Brain microvascular endothelial cell (primary cell): ENCODE results near the gene CES3.

Source experiments
- DNase-seq: peaks from one replicate; pipeline ENCODE4 v3.0.0-alpha.2; 2020
- H3K27ac ChIP-seq: fragments of 250-450 bp; sonication (Bioruptor Pico); 2 replicates; pipeline ENCODE4 v1.5.1; 2020; ENCODE audit warnings: mild to moderate bottlenecking, moderate library complexity
- H3K27me3 ChIP-seq: fragments of 250-450 bp; sonication (Bioruptor Pico); replicated peaks from 2 replicates; pipeline ENCODE4 v1.5.1; 2020; ENCODE audit warnings: mild to moderate bottlenecking
- H3K36me3 ChIP-seq: fragments of 250-450 bp; sonication (Bioruptor Pico); replicated peaks from 2 replicates; pipeline ENCODE4 v1.5.1; 2020; ENCODE audit warnings: mild to moderate bottlenecking
- H3K4me3 ChIP-seq: 2 replicates; pipeline ENCODE4 v1.5.1; 2011; ENCODE audit warnings: low read depth, mild to moderate bottlenecking, control low read depth, low read length, moderate library complexity
- CTCF ChIP-seq: IDR thresholded peaks from 2 replicates; pipeline ENCODE4 v1.5.1; 2011; ENCODE audit warnings: low read depth, mild to moderate bottlenecking, moderate library complexity, low read length, control low read depth, inconsistent platforms; ENCODE audit errors: missing control alignments
- in situ Hi-C: cut with HindIII; loops from 2 replicates; pipeline ENCODE4 v1.10.0; 2017; ENCODE audit warnings: low sequenced_read_pairs, low pct_ligation_motif_present

CES3 gene

GRCh38 chr16:66961065-66961744, at the start of gene CES3:
Gene CES3 (plus strand): TSS chr16:66961266. CDS start chr16:66961308, 42 bp downstream.
- DNase-seq, result peak; percentile 67
- in situ Hi-C loops, result no loop called here
- Histone ChIP-seq H3K27ac (no peak within 1 kb of the TSS), H3K36me3 (no peaks in the 10 kb centered on the region), H3K27me3 (peaks cover 2% of the 10 kb centered on the region), H3K4me3 (no peak within 1 kb of the TSS)
- peak; percentile 92 for TF ChIP-seq CTCF

- TF ChIP-seq CTCF, result no peak
- no peaks in the 10 kb centered on the region for H3K36me3 ChIP-seq
- H3K27me3 ChIP-seq, result peaks cover 2% of the 10 kb centered on the region
- no peak for DNase-seq
- no peak overlapping the region for H3K4me3 ChIP-seq
- in situ Hi-C loops, result no loop called here
- H3K27ac ChIP-seq, result no peak overlapping the region
These were observed 49.3 kb upstream of the CES3 start for GRCh38 chr16:66911801-66912200.

- H3K4me3 ChIP-seq, result no peak overlapping the region
- no peak for TF ChIP-seq CTCF
- no peak overlapping the region for H3K27ac ChIP-seq
- no peaks in the 10 kb centered on the region for H3K36me3 ChIP-seq
- DNase-seq, result no peak
- in situ Hi-C loops, result no loop called here
- H3K27me3 ChIP-seq, result no peaks in the 10 kb centered on the region
These were observed 48.0 kb upstream of the CES3 start for GRCh38 chr16:66913081-66913480.

- no peak for DNase-seq
- H3K4me3 ChIP-seq, result no peak overlapping the region
- H3K27ac ChIP-seq, result no peak overlapping the region
- TF ChIP-seq CTCF, result no peak
- in situ Hi-C loops, result no loop called here
- H3K27me3 ChIP-seq, result no peaks in the 10 kb centered on the region
- no peaks in the 10 kb centered on the region for H3K36me3 ChIP-seq
These were observed 47.4 kb upstream of the CES3 start for GRCh38 chr16:66913711-66914110.

- peaks cover 4% of the 10 kb centered on the region for H3K27me3 ChIP-seq
- no peak for DNase-seq
- H3K4me3 ChIP-seq, result no peak overlapping the region
- in situ Hi-C loops, result no loop called here
- H3K36me3 ChIP-seq, result no peaks in the 10 kb centered on the region
- H3K27ac ChIP-seq, result no peak overlapping the region
- no peak for TF ChIP-seq CTCF
These were observed 46.5 kb upstream of the CES3 start for GRCh38 chr16:66914541-66914940.

- H3K27ac ChIP-seq, result no peak overlapping the region
- in situ Hi-C loops, result no loop called here
- no peaks in the 10 kb centered on the region for H3K36me3 ChIP-seq
- TF ChIP-seq CTCF, result no peak
- H3K27me3 ChIP-seq, result peaks cover 5% of the 10 kb centered on the region
- H3K4me3 ChIP-seq, result no peak overlapping the region
- no peak for DNase-seq
These were observed 46.0 kb upstream of the CES3 start for GRCh38 chr16:66915041-66915440.
